GM06990 (cell line): ENCODE measurements around the gene IL37.
"Not testable (repeated sequence)": the region's sequence is repeated elsewhere in the genome, so short reads cannot be mapped to it uniquely, and the experiment has no call there.

ENCODE experiments used
- DNase-seq: peaks from one replicate; pipeline ENCODE4 v3.0.0-alpha.2; 2011; ENCODE audit not compliant: insufficient read length; ENCODE audit errors: extremely low read depth
- H3K27me3 ChIP-seq: replicated peaks from 2 replicates; pipeline ENCODE4 v1.6.0; 2011; ENCODE audit warnings: low read length; ENCODE audit not compliant: control insufficient read depth, insufficient read depth
- H3K36me3 ChIP-seq: 2 replicates; pipeline ENCODE4 v1.5.1; 2011; ENCODE audit warnings: low read length; ENCODE audit not compliant: control insufficient read depth, insufficient read depth
- H3K4me3 ChIP-seq: replicated peaks from 2 replicates; pipeline ENCODE4 v1.5.1; 2011; ENCODE audit warnings: low read depth, mild to moderate bottlenecking, control low read depth, low read length
- TF ChIP-seq, protein P1 (sequence below): IDR thresholded peaks from 2 replicates; pipeline ENCODE4 v1.5.1; 2011; ENCODE audit warnings: low read length, control low read depth, mild to moderate bottlenecking, inconsistent platforms; ENCODE audit not compliant: insufficient read depth, poor library complexity, severe bottlenecking

IL37 gene

DNA sequence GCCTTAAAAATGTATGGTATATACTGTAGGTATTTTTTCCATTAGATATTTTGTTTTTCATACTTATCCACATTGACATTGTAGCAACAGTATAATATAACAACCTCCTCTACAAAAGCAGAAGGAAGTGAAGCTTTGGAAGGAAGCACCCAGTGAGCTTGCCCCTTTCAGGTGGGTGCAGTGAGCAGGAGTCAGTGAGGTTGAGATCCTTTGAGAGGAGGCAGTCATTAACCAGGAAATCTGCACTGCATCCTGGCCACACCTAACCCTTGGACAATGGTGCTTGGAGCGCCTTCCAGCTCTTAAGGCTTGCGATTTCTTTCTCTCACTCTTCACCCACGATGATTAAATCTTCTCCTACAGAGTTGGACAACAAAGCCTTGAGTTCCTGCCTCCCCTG is 13.9 kb downstream of the IL37 start:
- Histone ChIP-seq H3K27me3 (no peaks in the 10 kb centered on the region), H3K36me3 (no peaks in the 10 kb centered on the region), H3K4me3 (no peak overlapping the region)
- TF ChIP-seq, protein P1, sequence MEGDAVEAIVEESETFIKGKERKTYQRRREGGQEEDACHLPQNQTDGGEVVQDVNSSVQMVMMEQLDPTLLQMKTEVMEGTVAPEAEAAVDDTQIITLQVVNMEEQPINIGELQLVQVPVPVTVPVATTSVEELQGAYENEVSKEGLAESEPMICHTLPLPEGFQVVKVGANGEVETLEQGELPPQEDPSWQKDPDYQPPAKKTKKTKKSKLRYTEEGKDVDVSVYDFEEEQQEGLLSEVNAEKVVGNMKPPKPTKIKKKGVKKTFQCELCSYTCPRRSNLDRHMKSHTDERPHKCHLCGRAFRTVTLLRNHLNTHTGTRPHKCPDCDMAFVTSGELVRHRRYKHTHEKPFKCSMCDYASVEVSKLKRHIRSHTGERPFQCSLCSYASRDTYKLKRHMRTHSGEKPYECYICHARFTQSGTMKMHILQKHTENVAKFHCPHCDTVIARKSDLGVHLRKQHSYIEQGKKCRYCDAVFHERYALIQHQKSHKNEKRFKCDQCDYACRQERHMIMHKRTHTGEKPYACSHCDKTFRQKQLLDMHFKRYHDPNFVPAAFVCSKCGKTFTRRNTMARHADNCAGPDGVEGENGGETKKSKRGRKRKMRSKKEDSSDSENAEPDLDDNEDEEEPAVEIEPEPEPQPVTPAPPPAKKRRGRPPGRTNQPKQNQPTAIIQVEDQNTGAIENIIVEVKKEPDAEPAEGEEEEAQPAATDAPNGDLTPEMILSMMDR, result no peak
- no peak for DNase-seq

DNA sequence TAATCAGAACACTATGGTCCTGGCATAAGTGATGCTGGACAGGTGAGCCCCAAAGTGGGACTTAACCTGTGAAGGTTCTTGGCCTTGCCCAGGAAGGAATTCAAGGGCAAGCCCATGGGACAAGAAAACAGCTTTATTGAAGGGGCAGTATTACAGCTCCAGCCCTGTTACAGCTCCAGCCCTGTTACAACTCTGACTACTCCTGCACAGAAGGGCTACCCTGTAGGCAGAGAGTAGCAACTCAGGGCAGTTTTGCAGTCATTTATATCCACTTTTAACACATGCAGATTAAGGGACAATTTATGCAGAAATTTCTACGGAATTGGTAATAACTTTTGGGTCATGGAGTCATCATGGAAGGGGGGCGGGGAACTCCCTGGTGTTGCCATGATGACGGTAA is 15.7 kb downstream of the IL37 start:
- TF ChIP-seq, protein P1, result no peak
- no peak for DNase-seq
- Histone ChIP-seq H3K36me3 (no peaks in the 10 kb centered on the region), H3K27me3 (no peaks in the 10 kb centered on the region), H3K4me3 (no peak overlapping the region)

DNA sequence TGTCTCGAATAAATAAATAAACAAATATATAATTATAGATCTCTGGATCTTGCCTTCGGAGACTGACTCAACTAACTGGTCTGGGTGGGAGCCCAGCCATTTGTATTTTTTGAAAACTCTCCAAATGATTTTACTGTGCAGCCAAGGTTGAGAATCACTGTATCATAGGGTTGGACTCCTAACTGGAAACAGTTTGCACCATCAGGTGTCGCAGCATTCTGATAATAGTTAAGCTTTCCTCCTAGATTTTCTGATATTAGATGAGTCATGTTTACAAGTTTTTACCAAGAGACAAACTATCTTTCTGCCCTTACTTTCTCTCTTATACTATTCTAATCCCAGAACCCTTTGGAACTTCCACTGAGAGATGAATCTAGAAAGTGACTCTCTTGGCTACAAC is 16.8 kb downstream of the IL37 start:
- Histone ChIP-seq H3K27me3 (no peaks in the 10 kb centered on the region), H3K36me3 (no peaks in the 10 kb centered on the region), H3K4me3 (no peak overlapping the region)
- TF ChIP-seq, protein P1, result no peak
- DNase-seq, result no peak

DNA sequence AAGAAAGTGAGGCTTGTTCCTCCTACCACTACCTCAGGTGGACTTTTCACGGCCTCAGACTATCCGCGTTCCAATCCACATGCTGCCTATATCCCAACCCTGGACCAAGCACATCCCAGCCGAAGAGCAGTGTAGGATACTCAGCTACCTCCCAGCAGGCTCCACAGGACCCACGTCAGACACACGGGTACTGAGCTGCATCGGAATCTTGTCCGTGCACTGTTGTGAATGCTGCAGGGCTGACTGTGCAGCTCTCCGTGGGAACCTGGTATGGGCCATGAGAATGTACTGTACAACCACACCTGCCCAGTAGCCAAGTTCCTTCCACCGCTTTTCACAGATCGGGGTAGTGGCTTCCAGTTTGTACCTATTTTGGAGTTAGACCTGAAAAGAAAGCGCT is 22.3 kb downstream of the IL37 start:
- no peak overlapping the region for H3K4me3 ChIP-seq
- DNase-seq, result no peak
- no peaks in the 10 kb centered on the region for H3K36me3 ChIP-seq
- TF ChIP-seq, protein P1, result no peak
- no peaks in the 10 kb centered on the region; the same call in 1 of the 2 replicates for H3K27me3 ChIP-seq

DNA sequence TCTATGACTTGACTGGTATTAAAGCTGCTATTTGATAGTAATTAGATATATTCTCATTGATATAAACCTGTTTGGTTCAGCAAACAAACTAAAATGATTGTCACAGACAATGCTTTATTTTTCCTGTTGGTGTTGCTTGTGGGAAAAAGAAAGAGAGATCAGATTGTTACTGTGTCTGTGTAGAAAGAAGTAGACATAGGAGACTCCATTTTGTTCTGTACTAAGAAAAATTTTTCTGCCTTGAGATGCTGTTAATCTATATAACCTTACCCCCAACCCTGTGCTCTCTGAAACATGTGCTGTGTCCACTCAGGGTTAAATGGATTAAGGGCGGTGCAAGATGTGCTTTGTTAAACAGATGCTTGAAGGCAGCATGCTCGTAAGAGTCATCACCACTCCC is 23.2 kb downstream of the IL37 start:
- not testable (repeated sequence) for H3K36me3 ChIP-seq

DNA sequence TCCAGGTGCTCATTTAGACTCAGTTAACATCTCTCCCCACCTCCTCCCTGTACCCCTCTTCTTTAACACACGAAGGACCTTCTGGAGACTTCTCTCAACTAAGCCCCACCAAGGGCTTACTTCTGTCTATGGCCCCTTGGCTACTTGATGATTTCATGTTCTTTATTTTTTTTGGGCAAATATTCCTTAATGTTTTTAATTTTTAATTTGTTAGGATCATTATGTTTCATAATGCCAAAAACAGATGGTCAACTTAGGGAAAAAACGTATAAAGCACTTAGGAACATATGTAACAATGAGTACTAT is 25.9 kb downstream of the IL37 start:
- TF ChIP-seq, protein P1, result no peak
- Histone ChIP-seq H3K27me3 (no peaks in the 10 kb centered on the region; the same call in none of the 2 replicates), H3K36me3 (no peaks in the 10 kb centered on the region), H3K4me3 (no peak overlapping the region)
- no peak for DNase-seq

More for the DNA sequence above, 23.2 kb downstream of the IL37 start:
- not testable (repeated sequence) for DNase-seq, H3K4me3 ChIP-seq, H3K27me3 ChIP-seq
